T-helper 2 cell treated with Interferon-gamma antibody and Interleukin-4, amounts not matched to agents 5 μg/mL and 100 μg/mL, for 36 hours (primary cell): ENCODE data around the gene ENTPD8.

ENCODE experiments used
- DNase-seq: peaks from one replicate; pipeline ENCODE4 v3.0.0; 2021; ENCODE audit warnings: low spot score
- H3K27ac Mint-ChIP-seq: one replicate; pipeline ENCODE4 v1.8.0; 2021; ENCODE audit warnings: mild to moderate bottlenecking, mixed read lengths
- H3K27me3 Mint-ChIP-seq: one replicate; pipeline ENCODE4 v1.8.0; 2021; ENCODE audit warnings: low read depth, mixed read lengths
- H3K36me3 Mint-ChIP-seq: one replicate; pipeline ENCODE4 v1.8.0; 2021; ENCODE audit warnings: low read depth, mixed read lengths
- H3K4me1 Mint-ChIP-seq: one replicate; pipeline ENCODE4 v1.8.0; 2021; ENCODE audit warnings: low read depth, mixed read lengths
- H3K4me3 Mint-ChIP-seq: one replicate; pipeline ENCODE4 v1.8.0; 2022; ENCODE audit warnings: mild to moderate bottlenecking, moderate library complexity, mixed read lengths
- H3K9me3 Mint-ChIP-seq: one replicate; pipeline ENCODE4 v1.8.0; 2021; ENCODE audit warnings: mixed read lengths

The ENTPD8 gene

GRCh38 chr9:137458194-137459151 lies 17.3 kb upstream of the ENTPD8 start:
- DNase-seq = no peak
- Mint-ChIP-seq H3K4me1 (peaks cover 12% of the 10 kb centered on the region), H3K27ac (no peak overlapping the region), H3K4me3 (no peak overlapping the region), H3K27me3 (no peaks in the 10 kb centered on the region), H3K36me3 (peaks cover 12% of the 10 kb centered on the region), H3K9me3 (no peaks in the 10 kb centered on the region)

DNA sequence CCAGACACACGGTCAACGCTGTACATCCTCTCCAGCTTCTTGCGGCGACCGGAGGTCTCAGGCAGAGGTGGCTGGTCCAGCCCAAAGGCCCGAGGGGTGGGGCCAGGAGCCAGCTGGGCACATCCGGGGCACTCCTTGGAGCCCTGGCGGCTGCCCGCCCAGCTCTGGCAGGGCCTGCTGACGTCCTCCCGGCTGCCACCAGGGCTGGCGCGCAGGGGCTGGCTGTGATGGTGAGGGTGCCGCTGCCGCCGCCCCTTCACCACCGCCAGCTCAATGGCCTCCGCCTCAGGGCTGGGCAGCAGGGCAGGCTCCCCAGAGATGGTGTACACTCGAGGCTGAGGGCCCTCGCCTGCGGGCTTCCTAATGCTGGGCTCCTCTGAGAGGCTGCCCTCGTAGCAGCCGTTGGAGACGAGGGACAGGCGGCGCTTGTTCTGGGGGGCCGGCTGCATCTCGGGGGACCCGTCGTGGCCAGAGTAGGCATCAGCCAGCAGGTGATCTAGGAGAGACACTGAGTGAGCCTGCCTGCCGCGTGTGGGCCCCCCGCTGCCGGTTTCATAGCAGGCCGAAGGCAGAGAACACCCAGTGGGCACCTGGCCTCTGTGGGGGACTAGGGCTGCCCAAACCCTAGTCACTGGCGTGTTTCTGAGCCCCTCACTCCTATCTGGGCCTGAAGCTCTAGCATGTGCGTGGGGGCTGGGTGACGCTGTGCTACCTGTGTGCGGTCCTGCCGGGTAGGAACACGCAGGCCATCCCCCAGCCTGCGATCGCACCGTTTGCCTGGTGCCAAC lies 16.4 kb upstream of the ENTPD8 start:
- Mint-ChIP-seq H3K9me3 (no peaks in the 10 kb centered on the region), H3K27ac (no peak overlapping the region), H3K4me1 (peaks cover 12% of the 10 kb centered on the region), H3K4me3 (peak overlapping the region; percentile 61), H3K36me3 (peaks cover 12% of the 10 kb centered on the region), H3K27me3 (no peaks in the 10 kb centered on the region)
- DNase-seq = no peak

GRCh38 chr9:137456864-137457405 lies 15.8 kb upstream of the ENTPD8 start:
- no peak for DNase-seq
- no peaks in the 10 kb centered on the region for H3K27me3 Mint-ChIP-seq
- peaks cover 14% of the 10 kb centered on the region for H3K36me3 Mint-ChIP-seq
- peaks cover 16% of the 10 kb centered on the region for H3K4me1 Mint-ChIP-seq
- H3K27ac Mint-ChIP-seq = no peak overlapping the region
- H3K4me3 Mint-ChIP-seq = peak overlapping the region; percentile 12
- no peaks in the 10 kb centered on the region for H3K9me3 Mint-ChIP-seq

GRCh38 chr9:137456061-137456863 lies 15.1 kb upstream of the ENTPD8 start:
- DNase-seq = no peak
- Mint-ChIP-seq H3K27me3 (no peaks in the 10 kb centered on the region), H3K9me3 (no peaks in the 10 kb centered on the region), H3K4me1 (peaks cover 16% of the 10 kb centered on the region), H3K27ac (peak overlapping the region; percentile 31), H3K36me3 (peaks cover 14% of the 10 kb centered on the region), H3K4me3 (peak overlapping the region; percentile 47)

GRCh38 chr9:137455359-137455991 lies 14.3 kb upstream of the ENTPD8 start:
- Mint-ChIP-seq H3K9me3 (no peaks in the 10 kb centered on the region), H3K4me1 (peaks cover 14% of the 10 kb centered on the region)
- no peak for DNase-seq

GRCh38 chr9:137454597-137455358 lies 13.6 kb upstream of the ENTPD8 start:
- peaks cover 16% of the 10 kb centered on the region for H3K4me1 Mint-ChIP-seq
- no peaks in the 10 kb centered on the region for H3K9me3 Mint-ChIP-seq

More at GRCh38 chr9:137455359-137455991, 14.3 kb upstream of the ENTPD8 start:
- no peaks in the 10 kb centered on the region for H3K27me3 Mint-ChIP-seq
- H3K4me3 Mint-ChIP-seq = peak overlapping the region; percentile 47
- peaks cover 17% of the 10 kb centered on the region for H3K36me3 Mint-ChIP-seq
- H3K27ac Mint-ChIP-seq = no peak overlapping the region

GRCh38 chr9:137454145-137454596 lies 13.0 kb upstream of the ENTPD8 start:
- peak; percentile 43 for DNase-seq
- peak overlapping the region; percentile 71 for H3K4me3 Mint-ChIP-seq
- no peaks in the 10 kb centered on the region for H3K9me3 Mint-ChIP-seq
- H3K36me3 Mint-ChIP-seq = peaks cover 20% of the 10 kb centered on the region
- H3K27ac Mint-ChIP-seq = peak overlapping the region; percentile 57
- H3K4me1 Mint-ChIP-seq = peaks cover 14% of the 10 kb centered on the region
- no peaks in the 10 kb centered on the region for H3K27me3 Mint-ChIP-seq

More at GRCh38 chr9:137454597-137455358, 13.6 kb upstream of the ENTPD8 start:
- Mint-ChIP-seq H3K36me3 (peaks cover 20% of the 10 kb centered on the region), H3K27me3 (no peaks in the 10 kb centered on the region), H3K4me3 (peak overlapping the region; percentile 71), H3K27ac (peak overlapping the region; percentile 57)
- no peak for DNase-seq

- H3K27ac Mint-ChIP-seq = no peak overlapping the region
- H3K27me3 Mint-ChIP-seq = no peaks in the 10 kb centered on the region
- H3K4me1 Mint-ChIP-seq = peaks cover 14% of the 10 kb centered on the region
Observed at GRCh38 chr9:137453643-137454081, 12.5 kb upstream of the ENTPD8 start.

DNA sequence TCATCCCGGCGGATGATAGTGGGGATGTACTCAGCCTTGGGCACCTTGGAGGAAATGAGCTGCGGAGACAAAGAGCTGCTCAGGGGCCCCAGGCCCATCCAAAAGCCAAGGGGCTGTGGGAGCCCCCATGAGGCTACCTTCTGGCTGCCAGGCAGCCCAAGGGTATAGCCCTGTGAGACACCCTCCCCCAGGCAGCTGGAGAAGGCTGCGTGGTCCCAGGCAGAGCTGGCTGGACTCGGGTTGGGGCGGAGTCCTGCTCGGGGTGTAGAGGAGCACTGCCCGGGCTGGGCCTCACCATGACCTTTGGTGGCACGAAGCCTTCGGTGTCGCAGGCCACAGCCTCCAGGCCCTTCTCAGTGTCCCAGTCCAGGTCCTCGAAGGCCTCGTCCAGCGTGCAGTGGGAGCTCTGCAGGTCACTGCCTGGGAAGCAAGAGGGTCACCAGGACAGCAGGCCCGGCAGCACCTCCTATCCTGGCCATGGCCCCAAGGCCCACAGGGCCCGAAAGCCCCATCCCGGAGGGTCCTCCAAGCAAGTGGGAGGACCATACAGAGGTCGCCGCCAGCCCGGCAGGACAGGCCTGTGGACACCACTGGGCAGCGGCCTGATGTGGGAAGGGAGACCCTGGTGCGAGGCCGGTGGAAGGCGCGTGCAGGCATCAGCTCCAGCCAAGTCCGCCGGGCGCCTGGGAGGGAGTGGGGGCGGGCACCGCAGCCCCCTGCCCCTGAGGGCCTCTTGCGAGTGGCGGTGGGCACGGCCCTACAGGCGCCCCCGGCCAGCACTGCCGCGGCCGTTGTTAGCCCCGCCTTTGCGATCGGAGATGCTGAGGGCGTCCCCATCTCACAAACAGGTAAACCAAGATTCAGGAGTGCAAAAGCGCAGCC lies 11.8 kb upstream of the ENTPD8 start:
- no peak for DNase-seq
- peaks cover 20% of the 10 kb centered on the region for H3K36me3 Mint-ChIP-seq
- H3K27me3 Mint-ChIP-seq = no peaks in the 10 kb centered on the region
- H3K4me3 Mint-ChIP-seq = peak overlapping the region; percentile 32
- peaks cover 14% of the 10 kb centered on the region for H3K4me1 Mint-ChIP-seq
- H3K9me3 Mint-ChIP-seq = no peaks in the 10 kb centered on the region
- H3K27ac Mint-ChIP-seq = no peak overlapping the region

More at GRCh38 chr9:137453643-137454081, 12.5 kb upstream of the ENTPD8 start:
- no peaks in the 10 kb centered on the region for H3K9me3 Mint-ChIP-seq
- peaks cover 20% of the 10 kb centered on the region for H3K36me3 Mint-ChIP-seq
- DNase-seq = peak; percentile 53
- peak overlapping the region; percentile 57 for H3K4me3 Mint-ChIP-seq

DNA sequence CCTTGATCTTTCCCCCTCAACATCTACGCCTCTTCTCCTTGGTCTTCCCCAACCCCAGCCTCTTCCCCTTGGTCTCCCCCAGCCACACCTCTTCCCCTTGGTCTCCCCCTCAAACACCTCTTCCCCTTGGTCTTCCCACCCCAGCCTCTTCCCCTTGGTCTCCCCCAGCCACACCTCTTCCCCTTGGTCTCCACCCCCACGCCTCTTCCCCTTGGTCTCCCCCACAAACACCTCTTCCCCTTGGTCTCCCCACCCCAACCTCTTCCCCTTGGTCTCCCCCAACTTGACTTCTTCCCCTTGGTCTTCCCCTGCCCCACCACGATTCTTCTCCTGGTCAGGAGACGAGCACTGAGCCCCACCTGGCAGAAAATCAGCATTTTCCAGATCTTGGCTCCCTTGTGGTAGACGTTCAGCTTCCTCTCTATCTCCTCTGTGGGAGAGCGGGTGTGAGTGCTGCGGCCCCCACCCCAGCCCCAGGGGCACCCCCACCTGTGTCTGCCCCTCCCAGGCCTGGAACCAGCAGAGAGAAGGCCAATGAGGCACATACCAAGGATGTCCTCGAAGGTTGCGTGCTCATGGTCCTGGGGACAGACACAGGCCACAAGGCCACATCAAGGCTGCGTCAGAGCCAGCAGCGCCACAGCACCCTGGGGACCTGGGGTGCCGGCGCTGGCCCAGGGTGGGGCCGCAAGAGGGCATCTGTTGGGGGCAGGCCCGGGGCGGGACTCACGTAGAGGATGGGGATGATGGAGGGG lies 11.0 kb upstream of the ENTPD8 start:
- Mint-ChIP-seq H3K27me3 (no peaks in the 10 kb centered on the region), H3K4me1 (peaks cover 14% of the 10 kb centered on the region), H3K4me3 (peak overlapping the region; percentile 62), H3K36me3 (peaks cover 20% of the 10 kb centered on the region), H3K9me3 (no peaks in the 10 kb centered on the region), H3K27ac (no peak overlapping the region)
- DNase-seq = no peak
